Neural progenitor cell (in vitro differentiated cells): ENCODE results near the gene GNAQ.

Experiments
- CTCF ChIP-seq: fragments of 200-600 bp; sonication (generic); IDR thresholded peaks from 2 replicates; pipeline ENCODE4 v1.5.1; 2017; ENCODE audit warnings: antibody characterized with exemption, mild to moderate bottlenecking
- EZH2 ChIP-seq: fragments of 200-600 bp; sonication (generic); IDR thresholded peaks from 2 replicates; pipeline ENCODE4 v1.6.1; 2017; ENCODE audit warnings: antibody characterized with exemption, mild to moderate bottlenecking, moderate library complexity
- EZH2phosphoT487 ChIP-seq: fragments of 200-600 bp; sonication (generic); IDR thresholded peaks from 2 replicates; pipeline ENCODE4 v1.6.1; 2017; ENCODE audit warnings: antibody characterized with exemption

GRCh38 chr9:77729177-77729576, 302.4 kb downstream of the GNAQ start:
- TF ChIP-seq CTCF (no peak), EZH2phosphoT487 (no peak), EZH2 (no peak)
